SK-N-MC (cell line): Measurements from ENCODE around the gene PAX9.

Source experiments
- EZH2 ChIP-seq: fragments of 200-600 bp; sonication (generic); IDR thresholded peaks from one replicate; pipeline ENCODE4 v1.6.1; 2017; ENCODE audit warnings: antibody characterized with exemption
- POLR2AphosphoS5 ChIP-seq: IDR thresholded peaks from 2 replicates; pipeline ENCODE4 v1.6.1; 2012; ENCODE audit warnings: mild to moderate bottlenecking, low read depth, low read length, borderline replicate concordance

DNA sequence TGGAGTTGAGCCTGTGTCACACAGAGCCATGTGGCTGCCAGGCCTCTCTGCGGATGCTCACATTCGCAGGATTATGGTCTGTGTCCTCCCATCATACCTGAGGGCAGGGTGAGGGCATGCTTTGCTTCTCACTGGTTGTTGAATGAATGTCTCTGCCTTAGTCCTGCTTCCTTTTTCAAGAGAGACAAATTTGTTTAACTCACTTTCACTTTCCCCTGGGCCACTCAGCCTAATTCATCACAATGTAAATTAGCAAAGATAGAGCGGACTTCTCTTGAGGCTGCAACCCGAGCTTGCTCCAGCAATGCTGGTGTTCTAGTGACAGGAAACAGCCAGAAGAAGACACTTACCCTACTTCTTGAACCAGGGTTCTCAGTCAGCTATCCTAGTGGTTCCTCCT, 35.5 kb upstream of the PAX9 start:
- TF ChIP-seq EZH2 (no peak), POLR2AphosphoS5 (no peak)
